ENCODE data around the gene NRXN3.

DNA sequence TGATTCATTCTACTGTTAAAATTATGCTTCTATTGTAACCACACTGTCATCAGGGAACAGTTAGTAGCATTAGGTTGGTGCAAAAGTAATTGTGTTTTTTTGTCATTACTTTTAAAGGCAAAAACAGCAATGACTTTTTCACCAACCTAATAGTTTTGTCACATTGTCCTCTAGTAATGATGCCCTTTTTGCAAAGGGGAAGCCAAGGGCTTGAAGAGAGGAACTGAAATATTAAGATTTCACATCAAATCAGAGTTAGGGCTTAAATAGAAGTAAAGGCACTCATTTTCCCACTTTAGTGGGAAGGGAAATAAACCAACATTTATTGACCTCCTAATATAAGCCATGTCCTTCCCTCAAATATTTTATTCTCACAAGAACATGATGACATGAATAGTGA lies 273.7 kb downstream of the NRXN3 start:
- TF ChIP-seq, protein P1, sequence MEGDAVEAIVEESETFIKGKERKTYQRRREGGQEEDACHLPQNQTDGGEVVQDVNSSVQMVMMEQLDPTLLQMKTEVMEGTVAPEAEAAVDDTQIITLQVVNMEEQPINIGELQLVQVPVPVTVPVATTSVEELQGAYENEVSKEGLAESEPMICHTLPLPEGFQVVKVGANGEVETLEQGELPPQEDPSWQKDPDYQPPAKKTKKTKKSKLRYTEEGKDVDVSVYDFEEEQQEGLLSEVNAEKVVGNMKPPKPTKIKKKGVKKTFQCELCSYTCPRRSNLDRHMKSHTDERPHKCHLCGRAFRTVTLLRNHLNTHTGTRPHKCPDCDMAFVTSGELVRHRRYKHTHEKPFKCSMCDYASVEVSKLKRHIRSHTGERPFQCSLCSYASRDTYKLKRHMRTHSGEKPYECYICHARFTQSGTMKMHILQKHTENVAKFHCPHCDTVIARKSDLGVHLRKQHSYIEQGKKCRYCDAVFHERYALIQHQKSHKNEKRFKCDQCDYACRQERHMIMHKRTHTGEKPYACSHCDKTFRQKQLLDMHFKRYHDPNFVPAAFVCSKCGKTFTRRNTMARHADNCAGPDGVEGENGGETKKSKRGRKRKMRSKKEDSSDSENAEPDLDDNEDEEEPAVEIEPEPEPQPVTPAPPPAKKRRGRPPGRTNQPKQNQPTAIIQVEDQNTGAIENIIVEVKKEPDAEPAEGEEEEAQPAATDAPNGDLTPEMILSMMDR (IDR thresholded peaks at IDR 0.05), result no peak
- no peak for TF ChIP-seq POLR2A (IDR thresholded peaks at IDR 0.05)

Measured in body of pancreas (tissue), 4 donors.